Measurements from ENCODE around the gene DPF1.

Gene DPF1

DNA sequence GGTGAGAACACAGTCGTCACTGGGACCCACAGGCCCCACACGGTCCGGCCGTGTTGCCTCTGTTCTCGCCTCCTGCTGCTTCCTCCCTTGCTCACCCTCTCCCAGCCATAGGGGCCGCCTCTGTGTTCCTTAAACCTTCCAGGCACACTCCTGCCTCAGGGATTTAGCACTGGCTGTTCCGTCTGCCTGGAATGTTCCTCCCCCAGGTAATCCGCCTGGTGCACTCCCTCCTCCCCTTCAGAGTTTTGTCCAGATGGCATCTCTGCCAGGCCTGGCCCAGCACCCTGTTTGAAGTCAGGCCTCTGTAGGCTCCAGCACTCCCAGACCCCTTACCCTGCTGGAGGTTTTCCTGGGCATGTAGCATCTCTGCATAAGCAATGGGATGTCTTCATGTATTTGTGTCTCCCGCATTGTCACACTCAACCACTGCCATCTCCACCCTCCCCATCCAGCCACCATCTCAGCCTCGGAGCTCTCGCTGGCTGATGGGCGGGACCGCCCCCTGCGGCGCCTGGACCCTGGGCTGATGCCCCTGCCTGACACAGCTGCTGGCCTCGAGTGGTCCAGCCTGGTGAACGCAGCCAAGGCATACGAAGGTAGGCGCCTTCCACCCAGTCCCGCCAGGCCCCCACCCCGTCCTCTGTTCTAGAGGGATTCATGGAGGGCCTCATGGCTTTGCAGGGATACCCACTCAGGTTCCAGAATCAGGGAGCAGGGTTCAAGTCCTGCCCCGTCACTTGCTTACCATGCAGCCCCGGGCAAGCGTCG lies 25.9 kb downstream of the DPF1 start:
- Mint-ChIP-seq H3K36me3 (ENCODE audit: insufficient read depth) (peaks cover 6% of the 10 kb centered on the region), H3K4me3 (no peak overlapping the region), H3K9me3 (no peaks in the 10 kb centered on the region), H3K27me3 (no peaks in the 10 kb centered on the region), H3K4me1 (no peaks in the 10 kb centered on the region), H3K27ac (ENCODE audit: low read depth) (no peak overlapping the region)
- no peak for ATAC-seq (replicated peaks; ENCODE audit: extremely low read depth, poor library complexity, severe bottlenecking)
- no peak for DNase-seq (ENCODE audit: low spot score in 2 of 2)

DNA sequence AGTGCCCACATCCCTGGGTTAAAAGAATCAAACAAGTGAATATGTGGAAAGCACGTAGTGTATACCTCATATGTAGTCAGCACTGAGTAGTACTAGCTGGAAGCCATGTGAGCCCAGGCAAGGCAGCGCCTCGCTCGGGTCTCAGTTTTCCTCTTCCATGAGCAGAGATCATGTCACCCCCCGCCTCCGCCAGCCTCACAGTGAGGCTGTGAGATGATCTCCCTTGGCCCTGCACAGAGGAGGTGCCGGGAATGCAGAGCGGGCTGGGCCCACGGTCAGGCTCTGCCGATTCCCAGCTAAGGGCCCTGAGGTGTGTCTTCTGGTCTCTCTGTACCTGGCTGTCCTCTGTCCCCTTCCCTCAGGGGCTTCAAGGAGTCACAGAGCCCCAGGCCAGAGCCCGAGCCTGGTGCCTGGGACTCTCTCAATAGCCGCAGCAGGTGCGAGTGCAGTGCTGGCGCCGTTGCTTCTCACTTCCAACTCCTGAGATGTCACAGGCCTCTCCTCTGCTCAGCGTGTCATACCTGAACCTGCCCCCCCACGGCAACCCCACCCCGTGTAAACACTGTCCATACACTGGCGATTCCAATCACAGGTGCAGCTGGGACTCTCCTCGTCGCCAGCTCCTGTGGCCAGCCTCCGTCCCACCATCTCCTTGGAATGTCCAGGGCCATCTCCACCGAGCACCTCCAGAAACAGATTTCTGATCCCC lies 26.9 kb downstream of the DPF1 start:
- Mint-ChIP-seq H3K4me1 (no peaks in the 10 kb centered on the region), H3K36me3 (ENCODE audit: insufficient read depth) (peaks cover 4% of the 10 kb centered on the region), H3K27me3 (no peaks in the 10 kb centered on the region), H3K27ac (ENCODE audit: low read depth) (peak overlapping the region; percentile 74), H3K4me3 (no peak overlapping the region), H3K9me3 (no peaks in the 10 kb centered on the region)
- ATAC-seq (replicated peaks; ENCODE audit: extremely low read depth, poor library complexity, severe bottlenecking) (no peak), DNase-seq (ENCODE audit: low spot score in 2 of 2) (no peak)

DNA sequence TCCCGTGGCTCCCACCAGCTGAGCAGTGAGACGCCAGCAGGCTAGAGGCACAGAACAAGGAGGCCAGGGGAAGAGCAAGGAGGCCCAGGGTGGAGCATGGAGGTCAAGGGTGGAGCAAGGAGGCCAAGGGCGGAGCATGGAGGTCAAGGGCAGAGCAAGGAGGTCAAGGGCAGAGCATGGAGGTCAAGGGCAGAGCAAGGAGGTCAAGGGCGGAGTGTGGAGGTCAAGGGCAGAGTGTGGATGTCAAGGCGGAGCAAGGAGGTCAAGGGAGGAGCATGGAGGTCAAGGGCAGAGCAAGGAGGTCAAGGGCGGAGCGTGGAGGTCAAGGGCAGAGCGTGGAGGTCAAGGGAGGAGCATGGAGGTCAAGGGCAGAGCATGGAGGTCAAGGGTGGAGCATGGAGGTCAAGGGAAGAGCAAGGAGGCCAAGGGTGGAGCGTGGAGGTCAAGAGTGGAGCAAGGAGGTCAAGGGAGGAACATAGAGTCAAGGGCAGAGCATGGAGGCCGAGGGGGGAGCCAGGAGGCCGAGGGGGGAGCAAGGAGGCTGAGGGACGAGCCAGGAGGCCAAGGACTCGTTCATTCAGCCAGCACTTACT lies 27.7 kb downstream of the DPF1 start:
- Mint-ChIP-seq H3K9me3 (no peaks in the 10 kb centered on the region), H3K4me3 (no peak overlapping the region), H3K27me3 (no peaks in the 10 kb centered on the region), H3K27ac (ENCODE audit: low read depth) (peak overlapping the region; percentile 74), H3K4me1 (no peaks in the 10 kb centered on the region), H3K36me3 (ENCODE audit: insufficient read depth) (peaks cover 4% of the 10 kb centered on the region)
- DNase-seq (ENCODE audit: low spot score in 2 of 2) (no peak), ATAC-seq (replicated peaks; ENCODE audit: extremely low read depth, poor library complexity, severe bottlenecking) (no peak)

DNA sequence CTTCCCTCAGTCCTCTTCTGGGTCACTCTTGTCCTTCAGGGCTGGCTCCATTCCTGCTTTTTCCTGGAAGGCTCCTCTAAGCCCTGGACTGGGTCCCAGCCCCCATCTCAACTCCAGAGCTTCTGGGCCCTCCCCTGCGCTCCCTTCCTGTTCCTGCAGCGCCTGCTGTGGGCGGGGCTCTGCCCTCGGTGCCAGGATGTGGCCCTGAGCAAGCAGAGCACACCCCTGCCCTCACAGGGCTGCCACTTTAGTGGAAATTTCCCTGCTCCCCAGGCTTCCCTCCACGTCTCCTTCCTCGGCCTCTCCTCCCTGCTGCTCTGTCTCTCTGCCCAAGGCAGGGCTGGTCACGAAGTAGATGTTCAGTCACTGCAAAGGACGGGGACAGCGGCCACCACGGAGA lies 28.8 kb downstream of the DPF1 start:
- Mint-ChIP-seq H3K27ac (ENCODE audit: low read depth) (no peak overlapping the region), H3K4me3 (no peak overlapping the region), H3K27me3 (no peaks in the 10 kb centered on the region), H3K9me3 (no peaks in the 10 kb centered on the region), H3K4me1 (no peaks in the 10 kb centered on the region), H3K36me3 (ENCODE audit: insufficient read depth) (peaks cover 4% of the 10 kb centered on the region)
- DNase-seq (ENCODE audit: low spot score in 2 of 2) (no peak), ATAC-seq (replicated peaks; ENCODE audit: extremely low read depth, poor library complexity, severe bottlenecking) (no peak)

DNA sequence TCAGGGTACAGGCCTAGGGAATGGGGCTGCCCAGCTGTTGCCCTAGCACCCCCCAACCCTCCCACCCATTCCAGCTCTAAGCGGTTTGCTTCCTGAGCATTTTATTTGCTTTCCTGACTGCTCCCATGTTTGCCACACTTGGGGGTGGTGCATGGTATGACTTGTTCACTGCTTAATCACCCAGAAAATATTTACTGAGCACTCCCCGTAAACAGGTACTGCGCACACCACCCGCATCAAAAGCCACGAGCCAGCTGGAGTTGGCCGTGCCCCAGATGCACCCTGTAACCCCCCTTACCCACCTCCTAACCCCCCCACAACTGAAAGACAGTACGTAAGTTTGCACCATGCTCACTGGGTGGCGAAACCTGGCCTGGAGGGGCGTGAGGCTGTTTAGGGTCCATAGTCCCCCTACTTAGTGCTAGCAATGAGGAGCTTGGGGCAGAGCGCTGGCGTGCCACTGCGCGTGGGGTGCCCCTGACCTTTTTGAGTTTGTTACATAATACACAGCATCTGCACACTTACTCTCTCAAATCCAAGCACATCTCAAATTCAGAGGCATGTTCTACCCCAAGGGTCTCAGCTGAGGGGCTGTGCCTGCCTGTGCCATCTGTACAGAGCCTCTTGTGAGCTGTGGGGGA lies 29.8 kb downstream of the DPF1 start:
- ATAC-seq (replicated peaks; ENCODE audit: extremely low read depth, poor library complexity, severe bottlenecking) (no peak), DNase-seq (ENCODE audit: low spot score in 2 of 2) (no peak)
- Mint-ChIP-seq H3K4me3 (no peak overlapping the region), H3K27ac (ENCODE audit: low read depth) (no peak overlapping the region), H3K36me3 (ENCODE audit: insufficient read depth) (peaks cover 4% of the 10 kb centered on the region), H3K9me3 (no peaks in the 10 kb centered on the region), H3K4me1 (no peaks in the 10 kb centered on the region), H3K27me3 (no peaks in the 10 kb centered on the region)

DNA sequence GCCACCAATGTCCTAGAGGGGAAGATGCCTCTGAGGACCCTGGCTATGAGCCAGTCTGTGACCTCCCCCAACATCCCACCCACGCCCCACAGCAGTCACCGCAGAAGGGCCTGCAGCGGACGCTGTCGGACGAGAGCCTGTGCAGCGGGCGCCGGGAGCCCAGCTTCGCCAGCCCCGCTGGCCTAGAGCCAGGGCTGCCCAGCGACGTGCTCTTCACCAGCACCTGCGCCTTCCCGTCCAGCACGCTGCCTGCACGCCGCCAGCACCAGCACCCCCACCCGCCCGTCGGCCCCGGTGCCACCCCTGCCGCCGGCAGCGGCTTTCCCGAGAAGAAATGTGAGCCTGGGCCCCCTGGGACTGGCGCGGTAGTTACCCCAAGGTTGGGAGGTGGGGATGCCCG lies 30.6 kb downstream of the DPF1 start:
- ATAC-seq (replicated peaks; ENCODE audit: extremely low read depth, poor library complexity, severe bottlenecking) = no peak
- Mint-ChIP-seq H3K4me3 (no peak overlapping the region), H3K36me3 (ENCODE audit: insufficient read depth) (peaks cover 3% of the 10 kb centered on the region)

DNA sequence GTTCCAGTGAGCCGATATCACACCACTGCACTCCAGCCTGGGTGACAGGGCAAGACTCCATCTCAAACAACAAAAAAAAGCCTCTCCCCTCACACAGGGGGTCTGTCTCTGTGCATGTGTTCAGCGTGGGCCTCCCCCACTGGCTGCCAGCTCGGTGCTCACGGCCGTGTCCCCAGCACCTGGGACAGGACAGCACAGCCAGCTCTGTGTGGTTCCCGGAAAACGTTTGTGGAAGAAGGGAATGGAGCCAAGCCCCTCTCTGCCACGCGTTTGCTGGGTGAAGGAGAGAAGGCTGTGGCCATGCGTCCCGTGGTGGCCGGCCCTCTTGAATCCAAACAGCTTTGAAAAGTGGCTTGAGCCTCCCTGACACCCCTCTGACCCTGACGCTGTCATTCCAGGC lies 32.3 kb downstream of the DPF1 start:
- Mint-ChIP-seq H3K9me3 (no peaks in the 10 kb centered on the region), H3K4me1 (no peaks in the 10 kb centered on the region), H3K27me3 (no peaks in the 10 kb centered on the region), H3K27ac (ENCODE audit: low read depth) (no peak overlapping the region), H3K36me3 (ENCODE audit: insufficient read depth) (peaks cover 3% of the 10 kb centered on the region), H3K4me3 (no peak overlapping the region)
- no peak for DNase-seq (ENCODE audit: low spot score in 2 of 2)
- no peak for ATAC-seq (replicated peaks; ENCODE audit: extremely low read depth, poor library complexity, severe bottlenecking)

More for the DNA sequence above, 30.6 kb downstream of the DPF1 start:
- no peaks in the 10 kb centered on the region for H3K9me3 Mint-ChIP-seq
- H3K27ac Mint-ChIP-seq (ENCODE audit: low read depth) = no peak overlapping the region
- no peaks in the 10 kb centered on the region for H3K4me1 Mint-ChIP-seq
- no peak for DNase-seq (ENCODE audit: low spot score in 2 of 2)
- no peaks in the 10 kb centered on the region for H3K27me3 Mint-ChIP-seq

DNA sequence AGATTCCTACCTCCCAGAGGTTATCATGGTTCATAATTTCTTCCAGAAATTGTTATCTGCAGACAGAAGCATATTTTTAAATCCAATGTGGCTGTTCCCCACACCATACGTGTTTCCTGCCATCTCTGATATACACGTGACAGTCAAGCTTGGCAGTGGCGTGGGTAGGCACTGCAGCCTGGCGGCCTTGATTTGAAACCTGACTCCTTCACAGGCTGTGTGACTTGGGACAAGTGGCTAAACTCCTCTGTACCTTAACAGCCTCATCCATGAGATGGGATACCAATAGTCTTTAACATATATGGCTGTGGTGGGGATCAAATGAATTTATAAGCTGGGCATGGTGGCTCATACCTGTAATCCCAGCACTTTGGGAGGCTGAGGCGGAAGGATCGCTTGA lies 33.2 kb downstream of the DPF1 start:
- Mint-ChIP-seq H3K4me3 (no peak overlapping the region), H3K27me3 (no peaks in the 10 kb centered on the region), H3K36me3 (ENCODE audit: insufficient read depth) (peaks cover 2% of the 10 kb centered on the region), H3K9me3 (no peaks in the 10 kb centered on the region), H3K27ac (ENCODE audit: low read depth) (no peak overlapping the region), H3K4me1 (no peaks in the 10 kb centered on the region)
- no peak for ATAC-seq (replicated peaks; ENCODE audit: extremely low read depth, poor library complexity, severe bottlenecking)
- DNase-seq (ENCODE audit: low spot score in 2 of 2) = no peak

DNA sequence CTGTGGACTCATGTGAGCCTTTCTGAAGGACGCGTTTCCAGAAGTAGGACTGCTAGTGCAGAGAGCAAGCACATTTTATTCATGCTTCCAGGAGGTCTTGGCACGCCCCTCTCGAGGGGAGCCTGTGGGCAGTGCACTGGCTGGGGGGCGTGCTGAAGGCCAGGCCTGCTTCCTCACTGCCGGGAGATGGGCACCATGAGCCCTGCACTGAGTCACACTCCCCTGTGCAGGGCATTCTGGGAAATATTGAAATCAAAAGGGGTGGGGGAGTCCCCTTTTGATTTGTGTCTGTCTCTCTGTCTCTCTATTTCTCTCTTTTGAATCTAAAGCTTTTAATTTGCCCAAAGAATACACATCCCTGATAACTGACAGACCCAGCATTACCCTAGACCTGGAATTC lies 34.0 kb downstream of the DPF1 start:
- H3K4me3 Mint-ChIP-seq = no peak overlapping the region
- ATAC-seq (replicated peaks; ENCODE audit: extremely low read depth, poor library complexity, severe bottlenecking) (no peak), DNase-seq (ENCODE audit: low spot score in 2 of 2) (no peak)
- H3K27ac Mint-ChIP-seq (ENCODE audit: low read depth) = no peak overlapping the region
- no peaks in the 10 kb centered on the region for H3K27me3 Mint-ChIP-seq
- H3K36me3 Mint-ChIP-seq (ENCODE audit: insufficient read depth) = peaks cover 3% of the 10 kb centered on the region
- H3K9me3 Mint-ChIP-seq = no peaks in the 10 kb centered on the region
- no peaks in the 10 kb centered on the region for H3K4me1 Mint-ChIP-seq

DNA sequence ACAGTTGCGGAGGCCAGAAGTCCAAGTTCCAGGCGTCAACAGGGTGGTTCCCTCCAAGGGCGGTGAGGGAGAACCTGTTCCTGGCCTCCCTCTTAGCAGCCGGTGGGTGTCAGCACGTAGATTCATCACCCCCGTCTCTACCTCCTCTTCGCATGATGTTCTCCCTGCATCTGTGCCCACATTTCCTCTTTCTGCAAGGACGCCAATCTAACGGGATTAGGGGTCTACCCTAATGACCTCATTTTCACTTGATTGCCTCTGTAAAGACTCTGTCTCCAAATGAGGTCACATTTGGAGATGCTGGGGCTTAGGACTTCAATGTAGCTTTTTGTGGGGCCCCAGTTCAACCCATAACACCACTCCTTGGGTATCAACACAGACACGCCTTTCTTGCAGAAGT lies 38.5 kb downstream of the DPF1 start:
- peaks cover 4% of the 10 kb centered on the region for H3K9me3 Mint-ChIP-seq
- peaks cover 5% of the 10 kb centered on the region for H3K36me3 Mint-ChIP-seq (ENCODE audit: insufficient read depth)
- no peak for DNase-seq (ENCODE audit: low spot score in 2 of 2)

DNA sequence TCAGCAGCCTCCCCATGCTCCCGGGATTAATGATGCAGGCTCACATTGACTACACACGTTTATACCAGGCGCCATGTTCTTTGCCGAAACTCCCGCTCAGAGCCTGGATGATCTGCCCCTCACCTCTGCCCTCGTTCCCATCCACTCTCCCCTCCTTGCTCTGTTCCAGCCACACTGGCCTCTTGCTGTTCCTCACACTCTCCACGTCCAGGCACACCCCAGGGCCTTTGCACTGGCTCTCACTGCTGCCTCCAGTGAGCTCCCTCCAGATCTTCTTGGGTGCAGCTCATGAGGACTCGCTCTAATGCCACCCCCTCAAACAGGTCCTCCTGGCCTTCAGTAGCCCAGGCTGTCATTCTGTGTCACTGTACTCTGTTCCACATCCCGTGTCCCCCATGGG lies 39.2 kb downstream of the DPF1 start:
- Mint-ChIP-seq H3K27ac (ENCODE audit: low read depth) (peak overlapping the region; percentile 36), H3K4me3 (no peak overlapping the region), H3K36me3 (ENCODE audit: insufficient read depth) (peaks cover 6% of the 10 kb centered on the region), H3K27me3 (no peaks in the 10 kb centered on the region), H3K4me1 (no peaks in the 10 kb centered on the region), H3K9me3 (peaks cover 4% of the 10 kb centered on the region)
- DNase-seq (ENCODE audit: low spot score in 2 of 2) (no peak), ATAC-seq (replicated peaks; ENCODE audit: extremely low read depth, poor library complexity, severe bottlenecking) (no peak)

More for the DNA sequence above, 38.5 kb downstream of the DPF1 start:
- Mint-ChIP-seq H3K4me3 (no peak overlapping the region), H3K27me3 (no peaks in the 10 kb centered on the region), H3K4me1 (no peaks in the 10 kb centered on the region), H3K27ac (ENCODE audit: low read depth) (no peak overlapping the region)
- no peak for ATAC-seq (replicated peaks; ENCODE audit: extremely low read depth, poor library complexity, severe bottlenecking)

DNA sequence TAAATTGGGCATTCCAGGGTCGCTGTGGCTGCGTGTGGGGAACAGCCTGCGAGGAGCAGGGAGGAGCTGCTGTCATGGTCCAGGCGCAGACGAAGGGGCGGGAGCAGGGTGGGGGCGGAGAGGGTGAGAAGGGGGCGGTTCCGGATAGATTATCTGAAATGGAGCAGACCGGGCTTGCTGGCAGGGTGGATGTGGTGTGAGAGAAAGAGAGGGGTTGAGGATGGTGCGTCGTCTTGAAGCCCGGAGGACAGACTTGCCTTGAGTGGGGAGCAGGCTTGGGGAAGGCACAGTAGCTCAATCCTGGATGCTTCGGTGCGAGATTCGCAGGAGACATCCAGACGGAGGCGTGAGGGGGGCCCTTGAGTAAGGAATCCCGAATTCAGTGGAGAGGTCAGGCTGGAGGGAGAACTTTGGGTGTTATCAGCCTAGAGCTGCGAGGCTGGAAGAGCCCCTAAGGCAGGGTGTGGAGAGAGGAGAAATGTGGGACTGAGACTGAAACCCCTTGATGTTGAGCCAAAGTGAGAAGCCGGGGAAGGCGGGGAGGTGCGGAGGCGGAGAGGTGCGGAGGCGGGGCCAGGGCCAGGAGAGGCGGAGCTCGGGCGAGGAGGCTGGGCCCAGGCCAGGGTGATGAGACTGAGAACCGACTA lies 40.6 kb downstream of the DPF1 start:
- no peaks in the 10 kb centered on the region for H3K27me3 Mint-ChIP-seq
- H3K36me3 Mint-ChIP-seq (ENCODE audit: insufficient read depth) = peaks cover 6% of the 10 kb centered on the region
- peaks cover 15% of the 10 kb centered on the region for H3K9me3 Mint-ChIP-seq
- no peak overlapping the region for H3K27ac Mint-ChIP-seq (ENCODE audit: low read depth)
- ATAC-seq (replicated peaks; ENCODE audit: extremely low read depth, poor library complexity, severe bottlenecking) (no peak), DNase-seq (ENCODE audit: low spot score in 2 of 2) (no peak)
- no peak overlapping the region for H3K4me3 Mint-ChIP-seq
- no peaks in the 10 kb centered on the region for H3K4me1 Mint-ChIP-seq
